CD4-positive, alpha-beta T cell (primary cell): ENCODE data around the gene XRCC2. TPM values are rescaled to one million over a fixed set of nuclear protein-coding genes. Genes with fewer than 3 reads are reported as not detected.

Source experiments
- ATAC-seq: fragments of 200-7000 bp; cut with Tn5 transposase; one replicate; pipeline ENCODE4 v1.10.0; 2022; ENCODE audit warnings: mild to moderate bottlenecking; ENCODE audit not compliant: poor library complexity
- CTCF ChIA-PET: fragments of 350-600 bp; sonication (Branson Sonifier 250); formaldehyde crosslinking; loops from one replicate; lab custom pipeline; 2021; ENCODE audit warnings: antibody characterized with exemption, inconsistent platforms; lab: Charles Lee
- POLR2A ChIA-PET: fragments of 350-600 bp; sonication (Branson Sonifier 250); formaldehyde crosslinking; loops from one replicate; lab custom pipeline; 2021; ENCODE audit warnings: antibody characterized with exemption, inconsistent platforms; lab: Charles Lee
- DNase-seq, 14 experiments: peaks; one replicate each; pipeline ENCODE4 v3.0.0-alpha.2; 2013 to 2020; ENCODE audit warnings: mixed read lengths in 2 of 14
- H3K27ac ChIP-seq, 2 donors: one replicate each; pipeline versions ENCODE4 v1.5.1 to v1.7.0; 2013; ENCODE audit warnings: low read length in 2 of 2, low read depth in 1 of 2, mild to moderate bottlenecking in 1 of 2
- H3K27me3 ChIP-seq, 2 experiments: 1 replicate in 1 of 2; 2 replicates in 1 of 2; pipeline versions ENCODE4 v1.6.1 to v1.7.0; 2013; ENCODE audit warnings: low read length in 2 of 2, control low read depth in 1 of 2, mild to moderate bottlenecking in 1 of 2, moderate library complexity in 1 of 2; ENCODE audit not compliant: insufficient read depth in 2 of 2, control insufficient read depth in 1 of 2
- H3K36me3 ChIP-seq: one replicate; pipeline ENCODE4 v1.6.1; 2013; ENCODE audit warnings: low read length, control low read depth; ENCODE audit not compliant: insufficient read depth
- H3K4me1 ChIP-seq: one replicate; pipeline ENCODE4 v1.6.1; 2013; ENCODE audit warnings: low read length, control low read depth; ENCODE audit not compliant: insufficient read depth
- H3K4me3 ChIP-seq: one replicate; pipeline ENCODE4 v1.5.1; 2013; ENCODE audit warnings: mild to moderate bottlenecking, low read length, moderate library complexity
- H3K9me3 ChIP-seq, 2 experiments: 1 replicate in 1 of 2; 2 replicates in 1 of 2; pipeline versions ENCODE4 v1.6.1 to v1.7.0; 2013; ENCODE audit warnings: low read length in 2 of 2, mild to moderate bottlenecking in 2 of 2, control low read depth in 1 of 2, moderate library complexity in 1 of 2; ENCODE audit not compliant: control insufficient read depth in 1 of 2, insufficient read depth in 1 of 2
- H3K27ac Mint-ChIP-seq: one replicate; pipeline ENCODE4 v1.8.0; 2020; ENCODE audit warnings: mixed read lengths
- H3K27me3 Mint-ChIP-seq: one replicate; pipeline ENCODE4 v1.8.0; 2021; ENCODE audit warnings: mixed read lengths
- H3K36me3 Mint-ChIP-seq: one replicate; pipeline ENCODE4 v1.8.0; 2021; ENCODE audit warnings: low read depth, mixed read lengths
- H3K4me1 Mint-ChIP-seq: one replicate; pipeline ENCODE4 v1.8.0; 2021; ENCODE audit warnings: low read depth, mixed read lengths
- H3K4me3 Mint-ChIP-seq: one replicate; pipeline ENCODE4 v1.8.0; 2020; ENCODE audit warnings: mild to moderate bottlenecking, mixed read lengths
- H3K9me3 Mint-ChIP-seq: one replicate; pipeline ENCODE4 v1.8.0; 2020; ENCODE audit warnings: mixed read lengths
- intact Hi-C, 2 experiments: fragments of 100-400 bp; cut with DNase I in 1 of 2; cut with micrococcal nuclease in 1 of 2; formaldehyde crosslinking; loops; one replicate each; pipeline versions ENCODE4 v1.15.1 to v1.9.0; 2023 to 2025; cut with DNase I, micrococcal nuclease
- total RNA-seq, 174 experiments: library from RNA in 2 of 174; stranded (reverse) in 2 of 174; gene quantifications; one replicate each; pipeline ENCODE4 v1.2.3 and lab custom pipeline; 2021 to 2026
- TF ChIP-seq, protein P1 (sequence below): fragments of 200-600 bp; IDR thresholded peaks from one replicate; pipeline ENCODE4 v1.8.0; 2022; ENCODE audit warnings: antibody characterized with exemption, mild to moderate bottlenecking

Gene XRCC2
- total RNA-seq, 2 experiments from 2014 or later: 0.25 to 0.41 TPM

DNA sequence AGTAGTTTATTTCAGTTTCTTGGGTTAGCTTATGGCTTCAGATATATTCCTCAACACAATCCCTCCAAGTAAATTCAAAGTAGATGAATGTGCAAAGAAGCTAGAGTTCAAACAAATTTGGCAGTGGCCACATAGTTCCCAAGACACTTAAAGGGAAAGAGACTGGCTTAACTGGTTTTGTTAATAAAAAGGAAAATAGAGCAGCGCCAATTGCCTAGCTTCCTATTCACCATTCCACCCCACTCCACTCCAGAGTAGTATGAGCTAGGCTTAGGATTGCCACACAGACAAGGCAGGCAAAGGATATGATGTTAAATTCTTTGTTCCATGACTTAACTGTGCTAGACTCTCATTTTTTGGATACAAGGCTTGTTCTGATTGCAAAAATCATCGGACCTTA is 2.0 kb downstream of the XRCC2 start:
- H3K4me3 Mint-ChIP-seq: no peak overlapping the region
- no peaks in the 10 kb centered on the region for H3K9me3 ChIP-seq
- H3K27ac ChIP-seq: no peak overlapping the region
- H3K4me1 ChIP-seq: peaks cover 14% of the 10 kb centered on the region
- intact Hi-C loops: loop anchor here (2.0 to 10.0 kb wide), 5 partner anchors 209 to 1329 kb away; partner anchors contain the start of genes KMT2C (in 1 of the 2), NUB1 (in 1 of the 2) and PRKAG2 (in 1 of the 2)
- H3K27me3 ChIP-seq: no peaks in the 10 kb centered on the region
- no peaks in the 10 kb centered on the region for H3K36me3 ChIP-seq
- ChIA-PET CTCF (no interaction called here), POLR2A (no interaction called here)
- TF ChIP-seq, protein P1, sequence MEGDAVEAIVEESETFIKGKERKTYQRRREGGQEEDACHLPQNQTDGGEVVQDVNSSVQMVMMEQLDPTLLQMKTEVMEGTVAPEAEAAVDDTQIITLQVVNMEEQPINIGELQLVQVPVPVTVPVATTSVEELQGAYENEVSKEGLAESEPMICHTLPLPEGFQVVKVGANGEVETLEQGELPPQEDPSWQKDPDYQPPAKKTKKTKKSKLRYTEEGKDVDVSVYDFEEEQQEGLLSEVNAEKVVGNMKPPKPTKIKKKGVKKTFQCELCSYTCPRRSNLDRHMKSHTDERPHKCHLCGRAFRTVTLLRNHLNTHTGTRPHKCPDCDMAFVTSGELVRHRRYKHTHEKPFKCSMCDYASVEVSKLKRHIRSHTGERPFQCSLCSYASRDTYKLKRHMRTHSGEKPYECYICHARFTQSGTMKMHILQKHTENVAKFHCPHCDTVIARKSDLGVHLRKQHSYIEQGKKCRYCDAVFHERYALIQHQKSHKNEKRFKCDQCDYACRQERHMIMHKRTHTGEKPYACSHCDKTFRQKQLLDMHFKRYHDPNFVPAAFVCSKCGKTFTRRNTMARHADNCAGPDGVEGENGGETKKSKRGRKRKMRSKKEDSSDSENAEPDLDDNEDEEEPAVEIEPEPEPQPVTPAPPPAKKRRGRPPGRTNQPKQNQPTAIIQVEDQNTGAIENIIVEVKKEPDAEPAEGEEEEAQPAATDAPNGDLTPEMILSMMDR: no peak
- no peaks in the 10 kb centered on the region for H3K9me3 Mint-ChIP-seq
- peaks cover 5% of the 10 kb centered on the region for H3K36me3 Mint-ChIP-seq
- ATAC-seq (no peak), DNase-seq (no peak)
- no peak overlapping the region for H3K4me3 ChIP-seq
- H3K27ac Mint-ChIP-seq: no peak overlapping the region
- no peaks in the 10 kb centered on the region for H3K27me3 Mint-ChIP-seq
- peaks cover 10% of the 10 kb centered on the region for H3K4me1 Mint-ChIP-seq

DNA sequence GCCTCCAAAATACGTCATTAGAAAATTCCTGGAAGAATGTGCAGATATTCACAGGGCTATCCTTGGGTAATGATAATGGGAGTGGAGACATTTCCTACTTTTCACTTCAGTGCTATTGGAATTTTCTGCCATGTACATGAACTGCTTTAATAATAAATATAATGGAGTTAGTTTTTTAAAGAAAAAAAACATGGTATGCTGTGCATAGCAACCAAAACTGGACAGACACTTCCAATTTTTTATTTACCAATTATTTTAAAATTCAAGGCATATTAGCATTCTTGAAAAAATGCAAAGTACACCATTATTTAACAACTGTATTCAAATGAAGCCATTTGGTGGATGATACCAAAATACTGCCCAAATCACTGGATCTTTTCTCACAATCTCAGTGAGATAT is 3.3 kb downstream of the XRCC2 start:
- H3K4me3 Mint-ChIP-seq: no peak overlapping the region
- TF ChIP-seq, protein P1: no peak
- H3K4me1 Mint-ChIP-seq: peaks cover 10% of the 10 kb centered on the region
- H3K27me3 Mint-ChIP-seq: no peaks in the 10 kb centered on the region
- H3K36me3 Mint-ChIP-seq: peaks cover 5% of the 10 kb centered on the region
- H3K4me1 ChIP-seq: peaks cover 14% of the 10 kb centered on the region
- no peak for ATAC-seq
- no peak overlapping the region for H3K27ac Mint-ChIP-seq
- H3K36me3 ChIP-seq: no peaks in the 10 kb centered on the region
- ChIA-PET POLR2A (no interaction called here), CTCF (no interaction called here)
- H3K9me3 Mint-ChIP-seq: no peaks in the 10 kb centered on the region
- DNase-seq: no peak
- H3K27ac ChIP-seq: no peak overlapping the region
- H3K27me3 ChIP-seq: no peaks in the 10 kb centered on the region
- intact Hi-C loops: loop anchor here (10.0 kb wide), 4 partner anchors 208 to 1328 kb away; partner anchors contain the start of genes KMT2C (in 1 of the 2), NUB1 (in 1 of the 2) and PRKAG2 (in 1 of the 2)
- H3K4me3 ChIP-seq: no peak overlapping the region
- H3K9me3 ChIP-seq: no peaks in the 10 kb centered on the region

DNA sequence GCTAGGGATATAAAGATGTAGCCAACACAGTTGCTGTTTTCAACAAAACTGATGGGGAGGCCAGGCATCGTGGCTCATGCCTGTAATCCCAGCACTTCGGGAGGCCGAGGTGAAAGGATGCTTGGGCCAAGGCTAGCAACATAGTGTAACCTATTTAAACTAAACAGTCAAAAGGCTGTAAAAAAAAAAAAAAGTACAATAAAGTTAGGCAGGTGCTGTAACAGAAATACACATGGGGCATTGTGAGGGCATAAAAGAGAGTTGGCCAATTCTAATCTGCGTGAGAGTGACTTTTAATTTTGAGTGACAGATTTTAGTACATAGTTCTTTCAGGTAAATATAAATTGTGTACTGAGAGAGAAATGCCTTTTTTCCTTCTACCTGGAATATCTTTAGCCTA is 6.2 kb downstream of the XRCC2 start:
- ChIA-PET POLR2A (no interaction called here), CTCF (no interaction called here)
- Mint-ChIP-seq H3K4me3 (no peak overlapping the region), H3K9me3 (no peaks in the 10 kb centered on the region), H3K4me1 (no peaks in the 10 kb centered on the region), H3K27me3 (no peaks in the 10 kb centered on the region), H3K36me3 (no peaks in the 10 kb centered on the region), H3K27ac (no peak overlapping the region)
- intact Hi-C loops: loop anchor here (10.0 kb wide), 4 partner anchors 205 to 1325 kb away; partner anchors contain the start of genes KMT2C (in 1 of the 2), NUB1 (in 1 of the 2) and PRKAG2 (in 1 of the 2)
- TF ChIP-seq, protein P1: no peak
- Histone ChIP-seq H3K36me3 (no peaks in the 10 kb centered on the region), H3K4me1 (no peaks in the 10 kb centered on the region), H3K4me3 (no peak overlapping the region), H3K9me3 (no peaks in the 10 kb centered on the region), H3K27ac (no peak overlapping the region), H3K27me3 (no peaks in the 10 kb centered on the region)
- no peak for DNase-seq
- no peak for ATAC-seq
